ENCODE results near the gene TXNL4B. TPM values are rescaled to one million over a fixed set of nuclear protein-coding genes. Genes with fewer than 3 reads are reported as not detected.
"Not testable (repeated sequence)": the region's sequence is repeated elsewhere in the genome, so short reads cannot be mapped to it uniquely, and the experiment has no call there.

TXNL4B gene
- total RNA-seq, 3 donors from 2014 or later = 39.3 to 45.8 (median 39.4) TPM

DNA sequence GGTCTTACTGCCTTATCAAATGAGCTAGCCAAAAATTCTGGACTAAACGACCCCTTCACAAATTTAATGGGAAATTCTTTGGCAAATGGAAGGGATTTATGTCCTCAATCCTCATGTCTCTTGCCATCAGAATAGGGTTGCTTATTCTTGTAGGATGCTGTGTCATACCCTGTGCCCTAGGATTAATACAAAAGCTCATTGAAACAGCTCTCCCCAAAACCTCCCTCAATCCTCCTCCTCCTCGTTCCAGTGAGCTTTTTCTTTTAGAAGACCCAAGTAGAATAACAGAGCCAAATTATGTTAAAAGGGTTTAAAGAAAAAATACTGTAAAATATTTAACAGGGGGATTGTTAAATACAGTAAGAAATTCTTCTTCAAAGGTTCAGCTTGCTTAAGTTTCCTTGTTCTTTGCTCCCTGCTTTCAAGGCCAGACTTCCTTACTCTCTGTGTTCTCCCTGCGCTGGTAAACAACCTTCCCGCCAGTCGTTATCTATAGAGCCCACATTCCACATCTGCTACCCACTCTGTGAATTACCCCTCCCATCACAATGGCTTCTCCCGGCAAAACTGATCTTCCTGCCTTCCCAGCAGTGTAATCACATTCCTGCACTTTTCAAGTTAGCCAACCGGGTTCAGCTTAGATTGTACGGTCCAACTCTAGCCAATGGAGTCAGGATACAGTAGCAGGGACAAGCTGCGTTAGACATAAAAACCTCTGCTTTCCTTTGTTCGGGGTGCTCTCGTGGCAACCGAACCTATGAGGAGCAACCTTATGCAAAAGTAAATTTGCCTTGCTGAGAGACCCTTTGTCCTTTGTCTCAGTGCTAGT lies 20.7 kb downstream of the TXNL4B start:
- no peak for ATAC-seq
- no peak overlapping the region for H3K4me3 Mint-ChIP-seq
- peaks cover 8% of the 10 kb centered on the region for H3K36me3 Mint-ChIP-seq (ENCODE audit: insufficient read depth)
- DNase-seq = no peak
- H3K27me3 Mint-ChIP-seq (ENCODE audit: low read depth) = no peaks in the 10 kb centered on the region
- no peaks in the 10 kb centered on the region for H3K4me1 Mint-ChIP-seq (ENCODE audit: low read depth)
- no peaks in the 10 kb centered on the region for H3K9me3 Mint-ChIP-seq

- no peaks in the 10 kb centered on the region for H3K27me3 Mint-ChIP-seq (ENCODE audit: low read depth)
- H3K4me3 Mint-ChIP-seq = no peak overlapping the region
- no peaks in the 10 kb centered on the region for H3K4me1 Mint-ChIP-seq (ENCODE audit: low read depth)
- DNase-seq = no peak
- ATAC-seq = no peak
- H3K36me3 Mint-ChIP-seq (ENCODE audit: insufficient read depth) = peaks cover 6% of the 10 kb centered on the region
- no peaks in the 10 kb centered on the region for H3K9me3 Mint-ChIP-seq
Observed at GRCh38 chr16:72068930-72069329, 24.5 kb downstream of the TXNL4B start.

DNA sequence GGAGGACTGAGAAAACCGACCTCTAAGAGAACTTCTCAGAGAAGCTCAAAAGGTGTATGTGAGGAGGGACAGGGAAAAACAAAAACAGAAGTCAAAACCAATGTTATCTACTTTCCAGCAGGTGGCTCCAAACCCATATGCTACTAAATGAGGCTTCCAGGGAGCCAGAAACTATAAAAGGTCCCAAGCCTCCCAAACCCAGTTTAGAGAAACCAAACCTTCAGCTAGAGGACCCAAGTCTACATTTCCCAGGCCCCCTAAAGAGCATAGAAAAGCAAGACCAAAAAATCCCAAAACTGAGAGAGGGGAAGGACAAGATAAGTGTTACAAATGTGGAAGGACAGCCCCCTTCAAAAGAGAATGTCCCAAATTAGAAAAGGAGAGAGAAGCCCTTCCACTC lies 26.7 kb downstream of the TXNL4B start:
- ATAC-seq (peak; percentile 40 to 41), DNase-seq (no peak)
- Mint-ChIP-seq H3K4me1 (ENCODE audit: low read depth) (no peaks in the 10 kb centered on the region), H3K36me3 (ENCODE audit: insufficient read depth) (peaks cover 7% of the 10 kb centered on the region), H3K4me3 (no peak overlapping the region), H3K27me3 (ENCODE audit: low read depth) (no peaks in the 10 kb centered on the region), H3K9me3 (no peaks in the 10 kb centered on the region)

DNA sequence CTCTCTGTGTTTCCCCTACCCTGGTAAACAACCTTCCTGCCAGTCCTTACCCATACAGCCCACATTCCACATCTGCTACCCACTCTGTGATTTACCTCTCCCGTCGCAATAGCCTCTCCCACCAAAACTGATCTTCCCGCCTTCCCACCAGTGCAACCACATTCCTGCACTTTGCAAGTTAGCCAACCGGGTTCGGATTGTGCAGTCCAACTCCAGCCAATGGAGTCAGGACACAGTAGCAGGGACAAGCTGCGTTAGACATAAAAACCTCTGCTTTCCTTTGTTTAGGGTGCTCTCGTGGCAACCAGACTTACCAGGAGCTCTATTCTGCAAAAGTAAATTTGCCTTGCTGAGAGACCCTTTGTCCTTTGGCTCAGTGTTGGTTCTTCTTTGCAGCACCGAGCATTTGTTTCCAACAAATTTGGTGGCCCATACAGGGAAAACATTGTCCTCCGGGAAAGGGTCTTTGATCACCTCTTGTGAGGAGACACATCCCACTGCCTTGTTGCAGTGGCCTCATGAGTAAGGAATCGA lies 29.0 kb downstream of the TXNL4B start:
- H3K36me3 Mint-ChIP-seq (ENCODE audit: insufficient read depth) = peaks cover 7% of the 10 kb centered on the region
- H3K9me3 Mint-ChIP-seq = no peaks in the 10 kb centered on the region
- H3K27me3 Mint-ChIP-seq (ENCODE audit: low read depth) = no peaks in the 10 kb centered on the region
- DNase-seq (no peak), ATAC-seq (no peak)
- H3K4me3 Mint-ChIP-seq = no peak overlapping the region
- H3K4me1 Mint-ChIP-seq (ENCODE audit: low read depth) = no peaks in the 10 kb centered on the region

DNA sequence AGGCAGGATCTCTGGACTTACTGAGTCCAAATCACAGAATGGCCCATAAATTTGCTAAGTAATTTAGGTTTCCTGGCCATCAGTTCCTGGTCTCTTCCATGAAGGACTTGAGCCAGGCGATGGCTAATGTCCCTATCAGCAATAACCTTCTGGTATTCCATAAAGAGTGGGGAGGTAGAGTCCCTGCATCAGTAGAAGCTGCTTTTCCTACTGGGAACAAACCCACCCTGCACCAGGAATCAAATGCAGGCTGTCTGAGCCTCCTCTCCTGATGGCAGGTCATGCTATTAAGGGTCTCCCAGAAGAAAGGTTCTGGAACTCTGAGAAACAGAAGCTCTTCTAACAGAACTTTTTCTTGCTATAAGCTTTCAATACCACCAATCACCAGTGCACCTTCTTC lies 31.9 kb downstream of the TXNL4B start:
- no peaks in the 10 kb centered on the region for H3K4me1 Mint-ChIP-seq (ENCODE audit: low read depth)
- H3K4me3 Mint-ChIP-seq = no peak overlapping the region
- DNase-seq (no peak), ATAC-seq (no peak)
- H3K9me3 Mint-ChIP-seq = no peaks in the 10 kb centered on the region
- H3K27me3 Mint-ChIP-seq (ENCODE audit: low read depth) = no peaks in the 10 kb centered on the region
- peaks cover 7% of the 10 kb centered on the region for H3K36me3 Mint-ChIP-seq (ENCODE audit: insufficient read depth)

GRCh38 chr16:72060405-72060804 lies 33.0 kb downstream of the TXNL4B start:
- Mint-ChIP-seq H3K4me3 (no peak overlapping the region), H3K27me3 (ENCODE audit: low read depth) (no peaks in the 10 kb centered on the region), H3K36me3 (ENCODE audit: insufficient read depth) (peaks cover 7% of the 10 kb centered on the region)

DNA sequence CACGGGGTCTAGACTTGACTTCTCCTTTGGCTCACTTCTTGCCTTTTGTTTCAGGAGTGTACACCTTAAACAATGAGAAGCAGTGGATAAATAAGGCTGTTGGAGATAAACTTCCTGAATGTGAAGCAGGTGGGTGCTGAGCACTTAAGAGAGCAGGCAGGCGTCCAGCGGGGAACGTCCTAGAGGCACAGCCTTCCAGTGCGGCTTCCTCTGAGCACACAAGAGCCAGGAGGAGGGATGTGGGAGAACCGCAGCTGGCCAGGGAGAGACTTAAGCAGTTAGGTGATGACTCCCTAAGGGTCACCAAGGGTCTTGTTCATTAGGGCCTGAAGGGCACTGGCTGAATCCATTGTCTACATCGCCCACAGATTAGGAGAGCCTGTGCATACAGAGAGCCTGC lies 34.4 kb downstream of the TXNL4B start:
- ATAC-seq; H3K36me3 Mint-ChIP-seq (ENCODE audit: insufficient read depth); H3K4me1 Mint-ChIP-seq (ENCODE audit: low read depth); H3K9me3 Mint-ChIP-seq; H3K4me3 Mint-ChIP-seq; H3K27me3 Mint-ChIP-seq (ENCODE audit: low read depth); DNase-seq: not testable (repeated sequence)

More at GRCh38 chr16:72060405-72060804, 33.0 kb downstream of the TXNL4B start:
- no peak for DNase-seq
- no peak for ATAC-seq
- Mint-ChIP-seq H3K4me1 (ENCODE audit: low read depth) (no peaks in the 10 kb centered on the region), H3K9me3 (no peaks in the 10 kb centered on the region)

DNA sequence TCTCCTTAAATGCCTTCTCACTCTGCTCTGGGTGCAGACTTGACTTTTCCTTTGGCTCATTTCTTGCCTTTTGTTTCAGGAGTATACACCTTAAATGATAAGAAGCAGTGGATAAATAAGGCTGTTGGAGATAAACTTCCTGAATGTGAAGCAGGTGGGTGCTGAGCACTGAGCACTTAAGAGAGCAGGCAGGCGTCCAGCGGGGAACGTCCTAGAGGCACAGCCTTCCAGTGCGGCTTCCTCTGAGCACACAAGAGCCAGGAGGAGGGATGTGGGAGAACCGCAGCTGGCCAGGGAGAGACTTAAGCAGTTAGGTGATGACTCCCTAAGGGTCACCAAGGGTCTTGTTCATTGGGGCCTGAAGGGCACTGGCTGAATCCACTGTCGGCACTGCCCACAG lies 36.1 kb downstream of the TXNL4B start:
- H3K9me3 Mint-ChIP-seq; DNase-seq; H3K36me3 Mint-ChIP-seq (ENCODE audit: insufficient read depth); H3K4me1 Mint-ChIP-seq (ENCODE audit: low read depth); H3K4me3 Mint-ChIP-seq; H3K27me3 Mint-ChIP-seq (ENCODE audit: low read depth); ATAC-seq: not testable (repeated sequence)

DNA sequence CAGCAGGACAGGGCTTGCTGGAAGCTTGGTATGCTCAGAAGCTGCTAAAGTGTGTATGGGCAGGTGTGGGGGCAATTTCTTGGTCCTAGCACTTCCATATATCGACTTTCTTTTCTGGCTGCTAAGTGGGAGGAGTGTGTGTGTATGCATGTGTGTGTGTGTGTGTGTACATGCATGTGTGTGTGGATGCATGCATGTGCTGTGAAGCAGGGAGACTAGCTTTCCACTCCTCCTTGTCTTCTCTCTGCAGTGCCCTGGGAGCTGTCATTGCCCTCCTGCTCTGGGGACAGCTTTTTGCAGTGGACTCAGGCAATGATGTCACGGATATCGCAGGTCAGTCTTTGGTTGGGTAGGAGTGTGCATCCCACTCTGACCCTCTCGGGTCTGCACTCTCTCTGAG lies 37.5 kb downstream of the TXNL4B start:
- no peak overlapping the region for H3K4me3 Mint-ChIP-seq
- ATAC-seq (no peak), DNase-seq (no peak)
- no peaks in the 10 kb centered on the region for H3K36me3 Mint-ChIP-seq (ENCODE audit: insufficient read depth)
- H3K27me3 Mint-ChIP-seq (ENCODE audit: low read depth) = no peaks in the 10 kb centered on the region
- H3K4me1 Mint-ChIP-seq (ENCODE audit: low read depth) = no peaks in the 10 kb centered on the region
- H3K9me3 Mint-ChIP-seq = peaks cover 5% of the 10 kb centered on the region

DNA sequence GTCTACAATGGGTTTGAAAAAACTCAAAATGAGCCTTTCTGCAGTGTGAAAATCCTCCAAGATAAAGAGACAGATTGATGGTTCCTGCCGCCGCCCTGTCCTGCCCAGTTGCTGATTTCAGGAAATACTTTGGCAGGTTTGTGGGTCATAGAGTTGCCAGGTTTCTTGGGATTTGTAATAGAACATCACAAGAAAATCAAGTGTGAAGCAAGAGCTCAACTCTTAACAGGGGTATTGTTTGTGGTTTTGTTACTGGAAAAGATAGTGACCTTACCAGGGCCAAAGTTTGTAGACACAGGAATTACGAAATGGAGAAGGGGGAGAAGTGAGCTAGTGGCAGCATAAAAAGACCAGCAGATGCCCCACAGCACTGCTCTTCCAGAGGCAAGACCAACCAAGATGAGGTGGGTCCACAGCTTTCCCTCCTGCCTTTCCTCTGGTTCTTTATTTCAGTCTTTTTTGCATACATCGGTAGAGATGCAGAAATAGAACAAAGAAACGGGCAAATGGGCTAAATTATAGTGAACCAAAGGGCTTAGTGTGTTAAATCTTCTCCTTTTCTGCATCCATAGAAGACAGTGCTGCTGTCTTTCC lies 39.1 kb downstream of the TXNL4B start, which contains the start of gene HP:
Gene HP (plus strand): TSS at position 252 of the 594 bp plus-strand sequence. CDS start 148 bp downstream, at position 400.
- H3K36me3 Mint-ChIP-seq (ENCODE audit: insufficient read depth); H3K27me3 Mint-ChIP-seq (ENCODE audit: low read depth); H3K4me1 Mint-ChIP-seq (ENCODE audit: low read depth); DNase-seq; H3K4me3 Mint-ChIP-seq; ATAC-seq: not testable (repeated sequence)
- peaks cover 14% of the 10 kb centered on the region for H3K9me3 Mint-ChIP-seq

DNA sequence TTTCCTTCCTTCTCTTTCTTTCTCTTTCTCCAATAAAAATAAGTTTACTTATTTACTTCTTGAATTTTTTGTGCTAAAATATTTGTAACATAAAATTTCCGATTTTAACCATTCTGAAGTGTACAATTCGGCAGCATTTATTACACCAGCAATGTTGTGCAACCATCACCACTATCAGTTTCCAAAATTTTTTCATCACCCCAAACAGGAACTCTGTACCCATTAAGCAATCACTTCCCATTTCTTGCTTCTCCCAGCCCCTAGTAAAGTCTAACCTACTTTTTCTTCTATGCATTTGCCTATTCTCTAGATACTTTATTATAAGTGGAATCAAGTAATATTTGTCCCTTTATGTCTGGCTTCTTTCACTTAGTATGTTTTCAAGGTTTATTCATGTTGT lies 41.6 kb downstream of the TXNL4B start:
- Mint-ChIP-seq H3K36me3 (ENCODE audit: insufficient read depth) (peaks cover 4% of the 10 kb centered on the region), H3K9me3 (peaks cover 21% of the 10 kb centered on the region), H3K27me3 (ENCODE audit: low read depth) (no peaks in the 10 kb centered on the region), H3K4me1 (ENCODE audit: low read depth) (no peaks in the 10 kb centered on the region), H3K4me3 (no peak overlapping the region)
- no peak for DNase-seq
- ATAC-seq = no peak

GRCh38 chr16:72050769-72051464 lies 42.5 kb downstream of the TXNL4B start:
- ATAC-seq (no peak), DNase-seq (no peak)
- Mint-ChIP-seq H3K9me3 (peaks cover 21% of the 10 kb centered on the region), H3K4me1 (ENCODE audit: low read depth) (no peaks in the 10 kb centered on the region), H3K27me3 (ENCODE audit: low read depth) (no peaks in the 10 kb centered on the region), H3K4me3 (no peak overlapping the region), H3K36me3 (ENCODE audit: insufficient read depth) (peaks cover 4% of the 10 kb centered on the region)

GRCh38 chr16:72049110-72049509 lies 44.3 kb downstream of the TXNL4B start:
- ATAC-seq (no peak), DNase-seq (no peak)
- peaks cover 4% of the 10 kb centered on the region for H3K36me3 Mint-ChIP-seq (ENCODE audit: insufficient read depth)
- H3K4me3 Mint-ChIP-seq = no peak overlapping the region
- peaks cover 21% of the 10 kb centered on the region for H3K9me3 Mint-ChIP-seq
- H3K4me1 Mint-ChIP-seq (ENCODE audit: low read depth) = no peaks in the 10 kb centered on the region
- H3K27me3 Mint-ChIP-seq (ENCODE audit: low read depth) = no peaks in the 10 kb centered on the region

DNA sequence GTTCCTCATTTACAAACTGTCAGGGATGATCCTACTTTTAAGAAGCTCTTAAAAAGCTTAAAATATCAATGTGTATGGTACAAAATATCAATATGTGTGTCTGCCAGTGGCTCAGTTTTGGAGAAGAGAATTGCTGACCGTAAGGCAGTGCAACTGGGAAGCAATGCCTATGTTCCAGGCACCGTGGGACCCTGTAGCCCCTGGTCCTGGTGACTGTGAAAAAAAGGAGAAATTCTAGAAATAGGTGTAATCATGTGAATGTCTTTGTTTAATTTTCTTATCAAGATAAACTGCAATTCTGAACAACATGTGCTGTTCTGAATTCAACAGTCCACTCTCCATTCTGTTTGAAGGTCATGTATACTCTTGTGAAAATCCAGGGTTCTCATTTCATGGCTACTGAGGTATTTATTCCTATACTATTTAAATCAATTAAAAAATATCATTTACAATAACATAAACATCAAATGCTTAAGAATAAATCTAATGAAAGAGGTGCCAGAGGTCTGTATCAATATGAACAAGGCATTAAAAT lies 48.5 kb downstream of the TXNL4B start:
- Mint-ChIP-seq H3K4me1 (ENCODE audit: low read depth) (no peaks in the 10 kb centered on the region), H3K4me3 (no peak overlapping the region), H3K36me3 (ENCODE audit: insufficient read depth) (peaks cover 16% of the 10 kb centered on the region), H3K27me3 (ENCODE audit: low read depth) (no peaks in the 10 kb centered on the region), H3K9me3 (peaks cover 12% of the 10 kb centered on the region)
- DNase-seq (no peak), ATAC-seq (no peak)

Measured in activated T-cell treated with anti-CD3 and anti-CD28 coated beads, Interleukin-2, amount 50 U/mL, for 4 hours (primary cell).